Stimulated activated CD8-positive, alpha-beta memory T cell treated with anti-CD3 and anti-CD28 coated beads, Interleukin-12 subunit alpha, Interleukin-12 subunit beta, amount 100 ng/mL, for 24 hours (primary cell): ENCODE data around the gene SH3PXD2A.

Experiments used
- DNase-seq: peaks from one replicate; pipeline ENCODE4 v3.0.0-alpha.2; 2020; ENCODE audit errors: extremely low read depth

Gene SH3PXD2A, protein sequence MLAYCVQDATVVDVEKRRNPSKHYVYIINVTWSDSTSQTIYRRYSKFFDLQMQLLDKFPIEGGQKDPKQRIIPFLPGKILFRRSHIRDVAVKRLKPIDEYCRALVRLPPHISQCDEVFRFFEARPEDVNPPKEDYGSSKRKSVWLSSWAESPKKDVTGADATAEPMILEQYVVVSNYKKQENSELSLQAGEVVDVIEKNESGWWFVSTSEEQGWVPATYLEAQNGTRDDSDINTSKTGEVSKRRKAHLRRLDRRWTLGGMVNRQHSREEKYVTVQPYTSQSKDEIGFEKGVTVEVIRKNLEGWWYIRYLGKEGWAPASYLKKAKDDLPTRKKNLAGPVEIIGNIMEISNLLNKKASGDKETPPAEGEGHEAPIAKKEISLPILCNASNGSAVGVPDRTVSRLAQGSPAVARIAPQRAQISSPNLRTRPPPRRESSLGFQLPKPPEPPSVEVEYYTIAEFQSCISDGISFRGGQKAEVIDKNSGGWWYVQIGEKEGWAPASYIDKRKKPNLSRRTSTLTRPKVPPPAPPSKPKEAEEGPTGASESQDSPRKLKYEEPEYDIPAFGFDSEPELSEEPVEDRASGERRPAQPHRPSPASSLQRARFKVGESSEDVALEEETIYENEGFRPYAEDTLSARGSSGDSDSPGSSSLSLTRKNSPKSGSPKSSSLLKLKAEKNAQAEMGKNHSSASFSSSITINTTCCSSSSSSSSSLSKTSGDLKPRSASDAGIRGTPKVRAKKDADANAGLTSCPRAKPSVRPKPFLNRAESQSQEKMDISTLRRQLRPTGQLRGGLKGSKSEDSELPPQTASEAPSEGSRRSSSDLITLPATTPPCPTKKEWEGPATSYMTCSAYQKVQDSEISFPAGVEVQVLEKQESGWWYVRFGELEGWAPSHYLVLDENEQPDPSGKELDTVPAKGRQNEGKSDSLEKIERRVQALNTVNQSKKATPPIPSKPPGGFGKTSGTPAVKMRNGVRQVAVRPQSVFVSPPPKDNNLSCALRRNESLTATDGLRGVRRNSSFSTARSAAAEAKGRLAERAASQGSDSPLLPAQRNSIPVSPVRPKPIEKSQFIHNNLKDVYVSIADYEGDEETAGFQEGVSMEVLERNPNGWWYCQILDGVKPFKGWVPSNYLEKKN

GRCh38 chr10:103855424-103855823 lies at the start of gene SH3PXD2A:
SH3PXD2A (minus strand) TSS chr10:103855576; CDS start chr10:103855266, 310 bp downstream.
- DNase-seq: no peak

- no peak for DNase-seq
Measured at GRCh38 chr10:103901299-103901698, 45.9 kb upstream of the SH3PXD2A start.

DNA sequence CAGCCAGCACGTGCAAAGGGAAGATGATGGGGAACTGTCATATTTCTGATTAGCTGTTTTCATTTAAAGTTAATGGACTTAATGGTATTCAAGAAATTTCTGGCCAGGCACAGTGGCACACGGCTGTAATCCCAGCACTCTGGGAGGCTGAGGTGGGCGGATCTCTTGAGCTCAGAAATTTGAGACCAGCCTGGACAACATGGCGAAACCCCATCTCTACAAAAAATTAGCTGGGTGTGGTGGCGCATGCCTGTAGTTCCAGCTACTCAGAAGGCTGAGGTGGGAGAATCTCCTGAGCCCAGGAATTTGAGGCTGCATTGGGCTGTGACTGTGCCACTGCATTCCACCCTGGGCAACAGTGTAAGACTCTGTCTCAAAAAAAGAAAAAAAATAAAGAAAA lies 43.9 kb upstream of the SH3PXD2A start:
- no peak for DNase-seq

GRCh38 chr10:103897241-103897774 lies 41.9 kb upstream of the SH3PXD2A start:
- DNase-seq: no peak

- DNase-seq: no peak
Measured at GRCh38 chr10:103896225-103896624, 40.8 kb upstream of the SH3PXD2A start.

- DNase-seq: no peak
Measured at GRCh38 chr10:103895411-103896186, 40.2 kb upstream of the SH3PXD2A start.

GRCh38 chr10:103894441-103894864 lies 39.1 kb upstream of the SH3PXD2A start:
- DNase-seq: no peak

DNA sequence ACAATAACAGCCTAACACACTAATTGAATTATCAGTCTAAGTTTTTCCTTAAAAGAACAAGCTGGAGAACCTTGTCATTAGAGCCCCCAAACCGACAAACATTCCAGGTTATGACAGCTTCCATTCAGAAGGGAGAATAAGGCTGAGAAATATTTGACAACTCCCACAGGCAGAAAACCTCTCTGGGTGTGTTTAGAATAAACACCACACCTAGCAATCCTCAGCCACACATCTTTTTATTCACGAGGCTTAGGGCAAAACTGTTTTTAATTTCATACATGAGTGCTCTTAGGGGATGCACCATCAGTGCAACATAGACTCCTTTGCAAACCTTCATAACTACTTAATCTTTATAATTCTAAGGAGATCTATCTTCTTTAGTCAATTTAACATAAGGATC lies 38.4 kb upstream of the SH3PXD2A start:
- DNase-seq: no peak

GRCh38 chr10:103892181-103892580 lies 36.8 kb upstream of the SH3PXD2A start:
- DNase-seq: no peak

DNA sequence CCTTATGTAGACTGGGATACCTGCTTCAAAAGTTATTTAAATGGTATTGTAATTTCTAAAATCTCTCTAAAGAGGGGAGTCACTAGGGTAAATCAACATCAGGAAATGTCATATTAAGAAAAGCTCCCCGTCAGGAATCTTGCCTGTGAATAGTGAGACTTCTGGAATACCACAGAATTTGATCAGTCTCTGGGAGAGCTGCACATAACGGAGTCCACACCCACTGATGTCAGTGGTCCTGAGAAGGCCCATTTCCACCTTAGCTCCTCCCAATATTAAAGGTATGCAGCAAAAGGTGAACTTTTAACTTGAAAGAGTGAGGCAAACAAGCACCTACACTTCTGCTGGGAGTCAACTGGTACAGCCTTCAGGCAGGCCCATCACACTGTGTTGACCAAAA lies 35.3 kb upstream of the SH3PXD2A start:
- DNase-seq: no peak

- no peak for DNase-seq
Measured at GRCh38 chr10:103890194-103890658, 34.9 kb upstream of the SH3PXD2A start.

- DNase-seq: no peak
Measured at GRCh38 chr10:103889121-103889720, 33.8 kb upstream of the SH3PXD2A start.

GRCh38 chr10:103888113-103888841 lies 32.9 kb upstream of the SH3PXD2A start:
- no peak for DNase-seq

GRCh38 chr10:103885617-103886016 lies 30.2 kb upstream of the SH3PXD2A start:
- no peak for DNase-seq

DNA sequence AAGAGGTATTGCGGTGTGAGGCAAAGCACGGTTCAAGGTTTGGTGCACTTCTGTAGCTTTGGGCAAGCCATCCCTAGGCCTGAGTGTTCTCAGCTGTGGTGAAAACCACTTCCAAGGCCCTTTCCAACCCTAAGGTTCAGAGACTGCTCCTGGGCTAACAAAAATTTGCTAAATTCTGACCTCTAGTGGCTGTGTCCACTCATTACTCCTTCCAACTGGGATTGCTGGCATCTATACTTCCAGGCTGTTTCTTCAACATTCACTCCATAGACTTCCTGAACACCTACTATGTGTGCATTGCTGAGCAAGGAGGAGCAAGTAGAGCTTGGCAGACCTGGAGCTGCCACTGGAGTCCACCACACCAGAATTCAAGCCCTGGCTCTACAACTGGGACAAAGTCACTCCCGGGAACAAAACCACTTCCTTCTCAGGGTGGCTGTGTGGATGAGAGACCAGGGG lies 29.3 kb upstream of the SH3PXD2A start:
- DNase-seq: no peak

DNA sequence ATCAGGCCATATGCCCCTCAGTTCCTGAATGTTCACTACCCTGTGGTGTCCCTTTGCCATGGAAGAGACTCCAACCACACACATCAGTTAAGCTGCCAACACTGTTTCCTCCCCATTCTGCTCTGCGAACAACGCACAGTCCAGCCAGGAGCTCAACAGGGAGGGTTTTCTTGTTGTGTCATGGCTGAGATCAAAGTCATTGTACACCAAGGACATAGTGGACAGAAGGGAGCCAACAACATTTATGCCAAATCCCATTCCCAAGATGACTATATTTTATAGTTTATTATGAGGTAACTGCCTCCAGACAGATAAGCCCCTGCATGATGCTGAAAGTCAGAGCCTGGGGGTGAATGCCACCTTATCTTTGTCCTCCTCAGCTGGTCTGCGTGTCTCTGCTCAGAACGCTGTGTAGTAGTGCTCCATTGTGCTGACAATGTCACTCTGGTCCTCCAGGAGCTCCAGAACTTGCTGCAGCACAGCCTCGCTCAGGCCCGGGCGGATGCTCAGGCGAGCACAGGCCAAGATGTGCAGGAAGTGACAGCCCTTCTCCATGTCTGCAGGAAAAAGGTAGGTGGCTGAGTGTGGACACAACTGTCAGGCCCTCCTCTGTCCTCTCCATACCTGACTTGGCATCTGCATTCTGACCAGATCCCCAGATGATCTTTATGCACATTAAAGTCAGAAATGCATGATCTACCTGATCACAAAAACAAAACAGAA lies 27.1 kb upstream of the SH3PXD2A start:
- no peak for DNase-seq

GRCh38 chr10:103881416-103882284 lies 26.3 kb upstream of the SH3PXD2A start:
- DNase-seq: no peak

DNA sequence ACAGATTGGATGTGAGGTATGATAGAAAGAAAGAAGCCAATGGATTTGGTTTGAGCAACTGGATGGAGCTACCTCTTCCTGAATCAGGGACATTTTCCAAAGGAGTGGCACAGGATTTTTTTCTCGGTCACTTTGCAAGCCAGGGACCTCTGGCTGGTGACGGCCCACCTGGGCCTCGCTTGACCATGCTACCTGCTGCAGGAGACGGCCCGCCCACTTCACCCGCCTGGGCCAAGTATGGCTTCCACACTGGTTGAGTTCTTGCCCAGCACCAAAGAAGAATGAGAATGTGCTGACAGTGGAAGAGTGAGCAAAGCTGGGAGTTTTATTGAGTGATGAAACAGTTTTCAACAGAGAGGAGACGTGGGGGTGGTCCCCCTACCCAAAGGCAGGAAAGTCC lies 24.5 kb upstream of the SH3PXD2A start:
- DNase-seq: no peak
